HepG2 (cell line): Measurements from ENCODE around the gene SMARCE1. TPM values are rescaled to one million over a fixed set of nuclear protein-coding genes. Genes with fewer than 3 reads are reported as not detected.

ENCODE experiments used
- ATAC-seq: fragments of 200-7000 bp; cut with Tn5 transposase; 3 replicates; pipeline ENCODE4 v1.9.1; 2020; ENCODE audit warnings: mild to moderate bottlenecking, moderate library complexity
- BruUV-seq: library from RNA; stranded (reverse); fragments of 400-500 nt; replicated peaks from 2 replicates; lab custom pipeline; 2021; lab: Mats Ljungman, UMichigan
- CTCF ChIA-PET: fragments of 300-600 bp; formaldehyde crosslinking; extraction: SDS; loops from one replicate; lab custom pipeline; 2021; ENCODE audit warnings: low total read pairs, inconsistent platforms, low intra/inter-chr PET ratio; lab: Yijun Ruan, JAX
- POLR2A ChIA-PET: fragments of 350-600 bp; sonication (Branson Sonifier 250); formaldehyde crosslinking; loops from one replicate; lab custom pipeline; 2020; ENCODE audit warnings: antibody characterized with exemption, inconsistent platforms; lab: Yijun Ruan, JAX
- DNase-seq: peaks from one replicate; pipeline ENCODE4 v3.0.0-alpha.2; 2015; ENCODE audit warnings: low spot score
- FAIRE-seq: peaks from 3 replicates; lab custom pipeline; 2011; peaks lifted over from hg19 to GRCh38; lab: Jason Lieb, UNC
- H2AFZ ChIP-seq: one replicate; pipeline ENCODE4 v1.6.1; 2011; ENCODE audit warnings: low read length, inconsistent platforms
- H3K27ac ChIP-seq: fragments of 300-600 bp; 3 replicates; pipeline ENCODE4 v1.8.0; 2011; ENCODE audit warnings: mixed run types, mild to moderate bottlenecking, mixed read lengths, low read length, inconsistent platforms; ENCODE audit not compliant: insufficient read depth; ENCODE audit errors: extremely low read length
- H3K27me3 ChIP-seq, 2 experiments: fragments of 200-600 bp in 1 of 2; 2 replicates in 1 of 2; 3 replicates in 1 of 2; pipeline versions ENCODE4 v1.6.0 to v1.8.0; 2011; ENCODE audit warnings: low read length in 2 of 2, mild to moderate bottlenecking in 2 of 2, moderate library complexity in 2 of 2, inconsistent platforms in 1 of 2; ENCODE audit not compliant: insufficient read depth in 2 of 2, control insufficient read depth in 1 of 2
- H3K36me3 ChIP-seq, 2 experiments: fragments of 200-600 bp in 1 of 2; replicated peaks in 1 of 2; 2 replicates in 1 of 2; 3 replicates in 1 of 2; pipeline versions ENCODE4 v1.5.1 to v1.8.0; 2011; ENCODE audit warnings: low read length in 2 of 2, inconsistent platforms in 1 of 2; ENCODE audit not compliant: insufficient read depth in 2 of 2, control insufficient read depth in 1 of 2
- H3K4me1 ChIP-seq: 2 replicates; pipeline ENCODE4 v1.5.1; 2012; ENCODE audit warnings: low read length, inconsistent platforms; ENCODE audit not compliant: insufficient read depth
- H3K4me2 ChIP-seq: 2 replicates; pipeline ENCODE4 v1.6.0; 2011; ENCODE audit warnings: low read depth, low read length, inconsistent platforms
- H3K4me3 ChIP-seq, 3 experiments: fragments of 200-600 bp in 1 of 3; sonication (generic), shearing (Covaris generic) in 1 of 3; replicated peaks in 1 of 3; 2 replicates each; pipeline ENCODE4 v1.5.1; 2011 to 2016; ENCODE audit warnings: low read length in 3 of 3, inconsistent platforms in 2 of 3, low read depth in 2 of 3, mild to moderate bottlenecking in 2 of 3, control low read depth in 1 of 3, mixed read lengths in 1 of 3; ENCODE audit not compliant: insufficient read depth in 1 of 3
- H3K79me2 ChIP-seq: one replicate; pipeline ENCODE4 v1.6.1; 2011; ENCODE audit warnings: low read length, inconsistent platforms; ENCODE audit not compliant: insufficient read depth
- H3K9ac ChIP-seq: 2 replicates; pipeline ENCODE4 v1.6.0; 2011; ENCODE audit warnings: mild to moderate bottlenecking, low read depth, low read length, inconsistent platforms; ENCODE audit not compliant: insufficient read depth
- H3K9me3 ChIP-seq: 2 replicates; pipeline ENCODE4 v1.5.1; 2012; ENCODE audit warnings: mild to moderate bottlenecking, low read length
- H4K20me1 ChIP-seq: 2 replicates; pipeline ENCODE4 v1.6.0; 2011; ENCODE audit warnings: inconsistent platforms, mild to moderate bottlenecking, low read length, moderate library complexity; ENCODE audit not compliant: insufficient read depth
- BCL6 ChIP-seq: IDR thresholded peaks from 2 replicates; pipeline ENCODE4 v1.6.1; 2016; ENCODE audit warnings: missing genetic modification reagents, missing compliant biosample characterization
- EHMT2 ChIP-seq: fragments of 200-600 bp; sonication (generic); IDR thresholded peaks from 2 replicates; pipeline ENCODE4 v1.7.0; 2017; ENCODE audit warnings: antibody characterized with exemption, low read depth, low read length, borderline replicate concordance
- GABPA ChIP-seq, 2 experiments: IDR thresholded peaks; 2 replicates each; pipeline ENCODE4 v1.6.1; 2011 to 2016; ENCODE audit warnings: low read depth in 2 of 2, low read length in 1 of 2, missing biosample characterization in 1 of 2, missing genetic modification characterization in 1 of 2
- GATAD2A ChIP-seq: IDR thresholded peaks from 2 replicates; pipeline ENCODE4 v1.6.1; 2016
- GZF1 ChIP-seq: sonication (generic); formaldehyde crosslinking; IDR thresholded peaks from 2 replicates; pipeline ENCODE4 v1.5.1; 2020; ENCODE audit warnings: mild to moderate bottlenecking, missing genetic modification reagents
- MBNL3 ChIP-seq: fragments of 250-450 bp; sonication (Bioruptor Pico); conservative IDR thresholded peaks from 2 replicates; pipeline ENCODE4 v1.8.0; 2022; ENCODE audit warnings: mild to moderate bottlenecking, inconsistent platforms
- PCBP2 ChIP-seq: fragments of 200-400 bp; formaldehyde crosslinking; optimal IDR thresholded peaks from 2 replicates; pipeline ENCODE3; 2018; ENCODE audit warnings: low read length, low read depth; ENCODE audit not compliant: poor library complexity, severe bottlenecking
- ZC3H4 ChIP-seq: sonication (generic); formaldehyde crosslinking; IDR thresholded peaks from 2 replicates; pipeline ENCODE4 v1.4.0; 2020; ENCODE audit warnings: missing genetic modification reagents, borderline replicate concordance
- WGBS: methylation state at CpG from one replicate; pipeline ENCODE4 v1.1.6; 2017; ENCODE audit warnings: low lambda C conversion rate; 5-methylcytosine and 5-hydroxymethylcytosine counted together
- in situ Hi-C: cut with HindIII; loops from 2 replicates; pipeline ENCODE4 v1.10.0; 2017; ENCODE audit warnings: low pct_unique_long_range_greater_than_20kb; ENCODE audit not compliant: extremely low pct_ligation_motif_present
- intact Hi-C: fragments of 100-400 bp; cut with micrococcal nuclease; formaldehyde crosslinking; loops from one replicate; pipeline ENCODE4 v1.10.0; 2022; ENCODE audit not compliant: unreplicated experiment
- polyA plus RNA-seq, 8 experiments: library from polyadenylated mRNA; depleted of rRNA in 3 of 8; stranded (reverse) in 7 of 8; unstranded in 1 of 8; fragments of >200 nt; fragmentation: Illumina TruSeq in 4 of 8; extraction: Trizol in 4 of 8; gene quantifications; 2 replicates each; pipeline versions ENCODE4 v1.2.1 to v1.2.3, GENCODE V29; 2011 to 2016; ENCODE audit warnings: low read depth in 4 of 8, missing spikeins in 1 of 8, mixed read lengths in 1 of 8; ENCODE audit not compliant: insufficient read depth in 1 of 8
- total RNA-seq, 5 experiments: library from RNA; depleted of rRNA; stranded (reverse); fragments of >200 nt; fragmentation: Illumina TruSeq; extraction: Trizol; gene quantifications; 2 replicates each; pipeline ENCODE4 v1.2.3, GENCODE V29; 2016; ENCODE audit warnings: low read depth in 1 of 5
- TF ChIP-seq, protein P1 (sequence below): IDR thresholded peaks from 2 replicates; pipeline ENCODE4 v1.6.1; 2016
- TF ChIP-seq, protein P2 (sequence below): sonication (generic); formaldehyde crosslinking; IDR thresholded peaks from 2 replicates; pipeline ENCODE4 v1.4.0; 2020; ENCODE audit warnings: missing genetic modification reagents
- TF ChIP-seq, protein P3 (sequence below): sonication (generic); formaldehyde crosslinking; IDR thresholded peaks from 2 replicates; pipeline ENCODE4 v1.8.1; 2023; ENCODE audit warnings: mild to moderate bottlenecking, missing genetic modification reagents

Gene SMARCE1
- total and polyA plus RNA-seq, 2 of the 13 experiments (the other 11 are each of a cell fraction or from before 2014, with no cell fraction given) = 43.5 to 127 TPM

DNA sequence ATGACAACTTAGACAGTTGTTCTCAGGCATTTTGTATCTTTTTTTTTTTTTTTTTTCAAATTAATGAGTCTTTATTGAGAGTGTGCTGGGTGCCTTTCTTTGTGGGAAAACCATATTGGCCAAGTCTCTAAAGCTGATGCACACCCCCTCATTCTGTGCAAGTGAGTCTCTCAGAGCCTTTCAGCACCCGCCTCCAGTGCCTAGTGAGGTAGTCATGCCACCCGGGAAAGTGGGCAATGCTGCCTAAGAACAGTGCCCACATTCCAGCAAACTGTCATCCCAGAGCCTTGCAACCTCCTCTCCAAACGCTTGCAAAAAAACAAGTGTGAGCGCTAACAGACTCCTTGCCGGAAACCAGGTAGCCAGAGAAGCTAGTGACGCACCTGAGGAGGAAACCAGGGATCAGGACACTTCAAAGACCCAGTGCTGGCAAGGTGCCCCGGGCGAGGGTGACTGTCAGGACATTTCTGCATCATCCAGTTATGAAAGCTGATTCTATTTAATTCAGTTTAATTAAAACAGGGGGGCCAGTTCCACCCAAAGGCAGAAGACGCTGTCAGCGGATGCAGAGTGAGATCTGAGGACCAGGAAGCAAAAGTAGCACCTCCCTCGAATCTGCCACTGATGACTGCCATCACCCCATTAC lies 34.9 kb downstream of the SMARCE1 start (continued):
- TF ChIP-seq GABPA (IDR thresholded peaks at IDR 0.05; ENCODE audit: low read depth, low read length) (no peak), GABPA (CRISPR knock-in tag; IDR thresholded peaks at IDR 0.05; ENCODE audit: low read depth) (no peak), ZC3H4 (no peak), MBNL3 (CRISPR knock-in tag) (no peak)
- TF ChIP-seq, protein P1, sequence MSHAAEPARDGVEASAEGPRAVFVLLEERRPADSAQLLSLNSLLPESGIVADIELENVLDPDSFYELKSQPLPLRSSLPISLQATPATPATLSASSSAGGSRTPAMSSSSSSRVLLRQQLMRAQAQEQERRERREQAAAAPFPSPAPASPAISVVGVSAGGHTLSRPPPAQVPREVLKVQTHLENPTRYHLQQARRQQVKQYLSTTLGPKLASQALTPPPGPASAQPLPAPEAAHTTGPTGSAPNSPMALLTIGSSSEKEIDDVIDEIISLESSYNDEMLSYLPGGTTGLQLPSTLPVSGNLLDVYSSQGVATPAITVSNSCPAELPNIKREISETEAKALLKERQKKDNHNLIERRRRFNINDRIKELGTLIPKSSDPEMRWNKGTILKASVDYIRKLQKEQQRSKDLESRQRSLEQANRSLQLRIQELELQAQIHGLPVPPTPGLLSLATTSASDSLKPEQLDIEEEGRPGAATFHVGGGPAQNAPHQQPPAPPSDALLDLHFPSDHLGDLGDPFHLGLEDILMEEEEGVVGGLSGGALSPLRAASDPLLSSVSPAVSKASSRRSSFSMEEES (CRISPR knock-in tag) = no peak
- TF ChIP-seq, protein P2, sequence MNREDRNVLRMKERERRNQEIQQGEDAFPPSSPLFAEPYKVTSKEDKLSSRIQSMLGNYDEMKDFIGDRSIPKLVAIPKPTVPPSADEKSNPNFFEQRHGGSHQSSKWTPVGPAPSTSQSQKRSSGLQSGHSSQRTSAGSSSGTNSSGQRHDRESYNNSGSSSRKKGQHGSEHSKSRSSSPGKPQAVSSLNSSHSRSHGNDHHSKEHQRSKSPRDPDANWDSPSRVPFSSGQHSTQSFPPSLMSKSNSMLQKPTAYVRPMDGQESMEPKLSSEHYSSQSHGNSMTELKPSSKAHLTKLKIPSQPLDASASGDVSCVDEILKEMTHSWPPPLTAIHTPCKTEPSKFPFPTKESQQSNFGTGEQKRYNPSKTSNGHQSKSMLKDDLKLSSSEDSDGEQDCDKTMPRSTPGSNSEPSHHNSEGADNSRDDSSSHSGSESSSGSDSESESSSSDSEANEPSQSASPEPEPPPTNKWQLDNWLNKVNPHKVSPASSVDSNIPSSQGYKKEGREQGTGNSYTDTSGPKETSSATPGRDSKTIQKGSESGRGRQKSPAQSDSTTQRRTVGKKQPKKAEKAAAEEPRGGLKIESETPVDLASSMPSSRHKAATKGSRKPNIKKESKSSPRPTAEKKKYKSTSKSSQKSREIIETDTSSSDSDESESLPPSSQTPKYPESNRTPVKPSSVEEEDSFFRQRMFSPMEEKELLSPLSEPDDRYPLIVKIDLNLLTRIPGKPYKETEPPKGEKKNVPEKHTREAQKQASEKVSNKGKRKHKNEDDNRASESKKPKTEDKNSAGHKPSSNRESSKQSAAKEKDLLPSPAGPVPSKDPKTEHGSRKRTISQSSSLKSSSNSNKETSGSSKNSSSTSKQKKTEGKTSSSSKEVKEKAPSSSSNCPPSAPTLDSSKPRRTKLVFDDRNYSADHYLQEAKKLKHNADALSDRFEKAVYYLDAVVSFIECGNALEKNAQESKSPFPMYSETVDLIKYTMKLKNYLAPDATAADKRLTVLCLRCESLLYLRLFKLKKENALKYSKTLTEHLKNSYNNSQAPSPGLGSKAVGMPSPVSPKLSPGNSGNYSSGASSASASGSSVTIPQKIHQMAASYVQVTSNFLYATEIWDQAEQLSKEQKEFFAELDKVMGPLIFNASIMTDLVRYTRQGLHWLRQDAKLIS (CRISPR knock-in tag) = no peak

DNA sequence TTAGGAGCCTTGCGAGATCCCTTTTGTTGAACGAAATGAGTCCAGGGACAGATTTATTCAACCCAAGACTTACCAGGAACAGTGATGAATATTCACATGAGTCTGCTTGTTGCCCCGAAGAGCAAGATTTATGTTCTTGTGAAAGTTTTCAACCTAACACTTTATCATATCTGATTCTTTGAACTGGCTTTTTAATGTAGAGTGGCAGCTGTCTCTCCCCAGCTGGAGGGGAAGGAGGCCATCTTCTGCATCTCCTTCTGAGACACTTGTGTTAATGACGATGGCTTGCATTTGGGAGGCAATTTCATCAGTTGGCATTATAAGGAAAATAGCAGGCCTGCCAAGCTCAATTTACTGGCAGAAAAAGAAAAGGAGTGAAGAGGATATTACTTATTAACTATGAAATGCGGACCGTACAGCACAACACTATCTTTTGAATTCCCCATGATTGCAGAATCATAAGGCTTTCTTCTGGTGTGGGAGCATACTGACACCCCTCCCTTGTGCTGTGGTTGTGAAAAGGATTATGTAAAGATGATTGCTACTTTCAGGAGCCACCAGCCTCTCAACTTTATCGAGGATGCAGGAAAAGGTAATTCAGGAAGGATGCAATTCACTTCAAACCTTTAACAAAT lies 35.7 kb downstream of the SMARCE1 start:
- Histone ChIP-seq H3K9ac (no peak overlapping the region), H3K36me3 (no peaks in the 10 kb centered on the region), H3K4me3 (no peak overlapping the region), H3K27me3 (peaks cover 1 to 14% of the 10 kb centered on the region in 2 experiments; a peak in 4 of 5 replicates), H3K79me2 (no peaks in the 10 kb centered on the region), H3K4me2 (no peak overlapping the region), H3K4me1 (peaks cover 22% of the 10 kb centered on the region), H2AFZ (no peak overlapping the region), H4K20me1 (no peaks in the 10 kb centered on the region), H3K27ac (no peak overlapping the region), H3K9me3 (no peaks in the 10 kb centered on the region)
- DNase-seq (no peak), ATAC-seq (no peak), FAIRE-seq (no peak)
- 36% methylated on average over 7 of the region's 7 CpGs for WGBS
- ChIA-PET POLR2A (no interaction called here), CTCF (no interaction called here)
- intact Hi-C loops = loop anchor here (10.0 kb wide), 1 partner anchor 1053 kb away; no protein-coding TSS in a partner anchor
- BruUV-seq = no TSS peak
- in situ Hi-C loops = no loop called here
- TF ChIP-seq GATAD2A (CRISPR knock-in tag) = no peak
- no peak for TF ChIP-seq BCL6 (CRISPR knock-in tag)
- TF ChIP-seq, protein P3, sequence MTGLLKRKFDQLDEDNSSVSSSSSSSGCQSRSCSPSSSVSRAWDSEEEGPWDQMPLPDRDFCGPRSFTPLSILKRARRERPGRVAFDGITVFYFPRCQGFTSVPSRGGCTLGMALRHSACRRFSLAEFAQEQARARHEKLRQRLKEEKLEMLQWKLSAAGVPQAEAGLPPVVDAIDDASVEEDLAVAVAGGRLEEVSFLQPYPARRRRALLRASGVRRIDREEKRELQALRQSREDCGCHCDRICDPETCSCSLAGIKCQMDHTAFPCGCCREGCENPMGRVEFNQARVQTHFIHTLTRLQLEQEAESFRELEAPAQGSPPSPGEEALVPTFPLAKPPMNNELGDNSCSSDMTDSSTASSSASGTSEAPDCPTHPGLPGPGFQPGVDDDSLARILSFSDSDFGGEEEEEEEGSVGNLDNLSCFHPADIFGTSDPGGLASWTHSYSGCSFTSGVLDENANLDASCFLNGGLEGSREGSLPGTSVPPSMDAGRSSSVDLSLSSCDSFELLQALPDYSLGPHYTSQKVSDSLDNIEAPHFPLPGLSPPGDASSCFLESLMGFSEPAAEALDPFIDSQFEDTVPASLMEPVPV (CRISPR knock-in tag) = no peak
- TF ChIP-seq EHMT2 = no peak
- no peak for TF ChIP-seq PCBP2
- TF ChIP-seq GZF1 (CRISPR knock-in tag) = no peak
